GM18868 (cell line): Measurements from ENCODE around the gene HMCN1.
A peak's percentile ranks its signal among the peaks of the same experiment; 100 is the strongest.
"Not testable (repeated sequence)": the region's sequence is repeated elsewhere in the genome, so short reads cannot be mapped to it uniquely, and the experiment has no call there.

Source experiments
- ATAC-seq: cut with Tn5 transposase; IDR thresholded peaks from one replicate; pipeline ENCODE4 v1.9.1; 2021; ENCODE audit warnings: mild to moderate bottlenecking, moderate library complexity; ENCODE audit not compliant: unreplicated experiment

HMCN1 gene

GRCh38 chr1:186183970-186184628, 449.9 kb downstream of the HMCN1 start:
- ATAC-seq: peak; percentile 39

GRCh38 chr1:186186251-186186650, 452.1 kb downstream of the HMCN1 start:
- not testable (repeated sequence) for ATAC-seq

- peak; percentile 62 for ATAC-seq
Measured at GRCh38 chr1:186187601-186188000, 453.4 kb downstream of the HMCN1 start.

GRCh38 chr1:186188004-186188539, 453.9 kb downstream of the HMCN1 start:
- ATAC-seq: no peak

GRCh38 chr1:186188736-186189135, 454.5 kb downstream of the HMCN1 start:
- no peak for ATAC-seq

GRCh38 chr1:186189156-186189555, 455.0 kb downstream of the HMCN1 start:
- ATAC-seq: no peak

GRCh38 chr1:186191511-186191910, 457.3 kb downstream of the HMCN1 start:
- ATAC-seq: no peak

- no peak for ATAC-seq
Measured at GRCh38 chr1:186193224-186193623, 459.0 kb downstream of the HMCN1 start.

- ATAC-seq: peak; percentile 98
Measured at GRCh38 chr1:186194107-186194756, 460.0 kb downstream of the HMCN1 start.

- no peak for ATAC-seq
Measured at GRCh38 chr1:186195377-186195931, 461.3 kb downstream of the HMCN1 start.

- no peak for ATAC-seq
Measured at GRCh38 chr1:186202271-186202764, 468.1 kb downstream of the HMCN1 start.

GRCh38 chr1:186202776-186203175, 468.6 kb downstream of the HMCN1 start:
- ATAC-seq: no peak

- ATAC-seq: no peak
Measured at GRCh38 chr1:186206048-186206570, 471.9 kb downstream of the HMCN1 start.

- ATAC-seq: no peak
Measured at GRCh38 chr1:186207391-186208085, 473.3 kb downstream of the HMCN1 start.

- no peak for ATAC-seq
Measured at GRCh38 chr1:186208405-186209129, 474.4 kb downstream of the HMCN1 start.

- no peak for ATAC-seq
Measured at GRCh38 chr1:186210258-186210657, 476.1 kb downstream of the HMCN1 start.

GRCh38 chr1:186211583-186211982, 477.4 kb downstream of the HMCN1 start:
- not testable (repeated sequence) for ATAC-seq

- ATAC-seq: peak; percentile 96
Measured at GRCh38 chr1:186212568-186213224, 478.5 kb downstream of the HMCN1 start.

- ATAC-seq: no peak
Measured at GRCh38 chr1:186213225-186213607, 479.0 kb downstream of the HMCN1 start.

- no peak for ATAC-seq
Measured at GRCh38 chr1:186214791-186215190, 480.6 kb downstream of the HMCN1 start.
